ENCODE results near the gene TTC3. TPM values are rescaled to one million over a fixed set of nuclear protein-coding genes. Genes with fewer than 3 reads are reported as not detected.

Gene TTC3
- total RNA-seq, 1 donor from 2014 or later, result 255 TPM

- Mint-ChIP-seq H3K27me3 (no peaks in the 10 kb centered on the region), H3K27ac (no peak overlapping the region), H3K4me1 (ENCODE audit: low read depth) (peaks cover 8% of the 10 kb centered on the region), H3K9me3 (ENCODE audit: low read depth) (no peaks in the 10 kb centered on the region), H3K4me3 (ENCODE audit: low read depth) (no peak overlapping the region), H3K36me3 (ENCODE audit: insufficient read depth) (no peaks in the 10 kb centered on the region)
- TF ChIP-seq CTCF (IDR thresholded peaks at IDR 0.05; ENCODE audit: unreplicated experiment), result no peak
- no peak for DNase-seq (ENCODE audit: low spot score, unreplicated experiment)
Measured at GRCh38 chr21:37249112-37249904, 176.3 kb downstream of the TTC3 start.

- no peaks in the 10 kb centered on the region for H3K27me3 Mint-ChIP-seq
- no peak for TF ChIP-seq CTCF (IDR thresholded peaks at IDR 0.05; ENCODE audit: unreplicated experiment)
- no peak overlapping the region for H3K27ac Mint-ChIP-seq
- H3K4me3 Mint-ChIP-seq (ENCODE audit: low read depth), result no peak overlapping the region
- no peak for DNase-seq (ENCODE audit: low spot score, unreplicated experiment)
- no peaks in the 10 kb centered on the region for H3K9me3 Mint-ChIP-seq (ENCODE audit: low read depth)
- no peaks in the 10 kb centered on the region for H3K36me3 Mint-ChIP-seq (ENCODE audit: insufficient read depth)
- H3K4me1 Mint-ChIP-seq (ENCODE audit: low read depth), result no peaks in the 10 kb centered on the region
Measured at GRCh38 chr21:37251294-37251634, 178.2 kb downstream of the TTC3 start.

Other genes starting within 250 kb of the TTC3 start
- 32.3 and 34.3 TPM in 2 replicates for gene HLCS, start 106.6 kb upstream of the TTC3 start, total RNA-seq
- gene RIPPLY3, start 66.6 kb upstream of the TTC3 start, total RNA-seq, result 17.9 and 18.9 TPM in 2 replicates
- 16.7 and 17.8 TPM in 2 replicates for gene PIGP, start 183 bp upstream of the TTC3 start, total RNA-seq
- gene VPS26C, start 194.1 kb downstream of the TTC3 start, total RNA-seq, result 38.7 and 42.3 TPM in 2 replicates

Data from progenitor cell of endocrine pancreas (in vitro differentiated cells).